Hepatocyte (in vitro differentiated cells): ENCODE data around the gene VAC14.

Experiments used
- EZH2 ChIP-seq: fragments of 200-600 bp; sonication (generic); IDR thresholded peaks from 2 replicates; pipeline ENCODE4 v1.6.1; 2016; ENCODE audit warnings: antibody characterized with exemption, mild to moderate bottlenecking, borderline replicate concordance
- EZH2phosphoT487 ChIP-seq: fragments of 200-600 bp; sonication (generic); IDR thresholded peaks from one replicate; pipeline ENCODE4 v1.6.1; 2018; ENCODE audit warnings: antibody characterized with exemption, mild to moderate bottlenecking, low read depth, moderate library complexity; ENCODE audit not compliant: unreplicated experiment, severe bottlenecking
- TF ChIP-seq, protein P1 (sequence below): fragments of 200-600 bp; sonication (generic); IDR thresholded peaks from 2 replicates; pipeline ENCODE4 v1.5.1; 2016; ENCODE audit warnings: antibody characterized with exemption, mild to moderate bottlenecking; ENCODE audit not compliant: poor library complexity

DNA sequence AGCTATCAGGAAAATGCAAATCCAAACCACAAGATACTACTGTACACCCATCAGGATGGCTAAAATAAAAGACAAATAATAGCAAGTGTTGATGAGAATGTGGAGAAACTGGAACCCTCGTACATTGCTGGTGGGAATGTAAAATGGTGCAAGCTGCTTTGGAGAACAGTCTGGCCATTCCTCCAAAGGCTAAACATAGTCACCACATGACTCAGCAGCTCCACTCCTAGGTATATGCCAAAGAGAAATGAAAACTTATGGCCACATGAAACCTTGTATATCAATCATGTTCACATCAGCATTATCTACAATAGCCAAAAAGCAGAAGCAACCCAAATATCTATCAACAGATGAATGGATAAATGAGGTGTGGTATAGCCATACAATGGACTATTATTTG lies 28.5 kb downstream of the VAC14 start:
- TF ChIP-seq EZH2 = no peak
- TF ChIP-seq, protein P1, sequence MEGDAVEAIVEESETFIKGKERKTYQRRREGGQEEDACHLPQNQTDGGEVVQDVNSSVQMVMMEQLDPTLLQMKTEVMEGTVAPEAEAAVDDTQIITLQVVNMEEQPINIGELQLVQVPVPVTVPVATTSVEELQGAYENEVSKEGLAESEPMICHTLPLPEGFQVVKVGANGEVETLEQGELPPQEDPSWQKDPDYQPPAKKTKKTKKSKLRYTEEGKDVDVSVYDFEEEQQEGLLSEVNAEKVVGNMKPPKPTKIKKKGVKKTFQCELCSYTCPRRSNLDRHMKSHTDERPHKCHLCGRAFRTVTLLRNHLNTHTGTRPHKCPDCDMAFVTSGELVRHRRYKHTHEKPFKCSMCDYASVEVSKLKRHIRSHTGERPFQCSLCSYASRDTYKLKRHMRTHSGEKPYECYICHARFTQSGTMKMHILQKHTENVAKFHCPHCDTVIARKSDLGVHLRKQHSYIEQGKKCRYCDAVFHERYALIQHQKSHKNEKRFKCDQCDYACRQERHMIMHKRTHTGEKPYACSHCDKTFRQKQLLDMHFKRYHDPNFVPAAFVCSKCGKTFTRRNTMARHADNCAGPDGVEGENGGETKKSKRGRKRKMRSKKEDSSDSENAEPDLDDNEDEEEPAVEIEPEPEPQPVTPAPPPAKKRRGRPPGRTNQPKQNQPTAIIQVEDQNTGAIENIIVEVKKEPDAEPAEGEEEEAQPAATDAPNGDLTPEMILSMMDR = no peak
- no peak for TF ChIP-seq EZH2phosphoT487
